Measurements from ENCODE around the gene MMP17.

MMP17 gene

DNA sequence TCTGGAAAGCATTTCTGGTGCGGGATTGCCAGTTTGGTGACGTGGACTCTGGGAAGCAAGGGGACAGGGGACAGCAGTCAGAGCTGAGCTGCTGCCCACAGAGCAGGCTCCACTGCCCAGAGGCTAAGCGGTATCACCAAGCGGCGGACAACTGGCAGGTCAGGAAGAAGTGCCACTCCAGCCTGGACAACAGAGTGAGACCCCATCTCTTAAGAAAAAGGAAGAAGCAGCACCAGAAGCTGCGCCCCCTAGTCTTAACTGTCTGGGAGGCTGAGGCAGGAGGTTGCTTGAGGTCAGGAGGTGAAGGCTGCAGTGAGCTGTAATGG, 31.8 kb upstream of the MMP17 start:
- DNase-seq, result no peak
- Histone ChIP-seq H3K4me3 (no peak overlapping the region), H3K36me3 (peaks cover 40 to 97% (median 73%) of the 10 kb centered on the region in 3 donors), H3K27me3 (no peaks in the 10 kb centered on the region), H3K9me3 (no peaks in the 10 kb centered on the region), H3K4me1 (no peaks in the 10 kb centered on the region), H3K27ac (no peak overlapping the region)
- intact Hi-C loops (cut with DNase I; ENCODE audit: low total_unique reads), result no loop called here
- TF ChIP-seq, protein P1, sequence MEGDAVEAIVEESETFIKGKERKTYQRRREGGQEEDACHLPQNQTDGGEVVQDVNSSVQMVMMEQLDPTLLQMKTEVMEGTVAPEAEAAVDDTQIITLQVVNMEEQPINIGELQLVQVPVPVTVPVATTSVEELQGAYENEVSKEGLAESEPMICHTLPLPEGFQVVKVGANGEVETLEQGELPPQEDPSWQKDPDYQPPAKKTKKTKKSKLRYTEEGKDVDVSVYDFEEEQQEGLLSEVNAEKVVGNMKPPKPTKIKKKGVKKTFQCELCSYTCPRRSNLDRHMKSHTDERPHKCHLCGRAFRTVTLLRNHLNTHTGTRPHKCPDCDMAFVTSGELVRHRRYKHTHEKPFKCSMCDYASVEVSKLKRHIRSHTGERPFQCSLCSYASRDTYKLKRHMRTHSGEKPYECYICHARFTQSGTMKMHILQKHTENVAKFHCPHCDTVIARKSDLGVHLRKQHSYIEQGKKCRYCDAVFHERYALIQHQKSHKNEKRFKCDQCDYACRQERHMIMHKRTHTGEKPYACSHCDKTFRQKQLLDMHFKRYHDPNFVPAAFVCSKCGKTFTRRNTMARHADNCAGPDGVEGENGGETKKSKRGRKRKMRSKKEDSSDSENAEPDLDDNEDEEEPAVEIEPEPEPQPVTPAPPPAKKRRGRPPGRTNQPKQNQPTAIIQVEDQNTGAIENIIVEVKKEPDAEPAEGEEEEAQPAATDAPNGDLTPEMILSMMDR (IDR thresholded peaks at IDR 0.05), result no peak

DNA sequence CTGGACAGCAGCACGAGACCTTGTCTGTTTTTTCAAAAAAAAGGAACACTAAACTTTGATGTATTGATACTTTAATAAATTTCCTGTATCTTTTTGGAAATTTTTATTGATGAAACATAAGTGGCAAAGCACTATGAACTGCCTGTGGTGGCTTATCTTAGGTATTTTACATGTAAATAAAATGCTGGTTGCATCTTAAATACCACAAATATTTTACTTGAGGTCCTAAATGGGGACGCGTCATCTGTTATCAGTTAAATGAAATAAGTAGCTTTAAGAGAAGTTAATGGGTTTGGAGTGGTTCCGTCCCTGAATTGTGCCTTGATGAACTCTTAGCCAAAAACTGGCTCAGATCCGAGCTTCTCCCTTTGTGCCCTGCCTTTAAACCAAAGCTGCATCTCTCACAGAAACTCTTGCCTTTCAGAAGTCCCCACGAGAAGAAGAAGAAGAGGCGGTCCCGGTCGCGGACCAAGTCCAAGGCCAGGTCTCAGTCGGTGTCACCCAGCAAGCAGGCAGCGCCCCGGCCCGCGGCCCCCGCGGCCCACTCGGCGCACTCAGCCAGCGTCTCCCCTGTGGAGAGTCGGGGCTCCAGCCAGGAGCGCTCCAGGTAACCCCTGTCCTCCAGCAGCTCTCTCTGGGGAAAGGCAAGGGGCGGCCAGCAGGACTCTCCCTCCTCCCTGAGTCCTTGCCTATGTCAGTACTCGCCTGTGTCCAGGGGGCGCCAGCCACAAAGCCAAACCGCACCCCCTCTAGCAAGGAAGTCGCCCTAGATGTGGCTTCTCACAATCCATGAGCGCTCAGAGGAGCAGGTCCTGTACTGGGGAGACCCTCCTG, 31.2 kb upstream of the MMP17 start:
- intact Hi-C loops (cut with DNase I; ENCODE audit: low total_unique reads), result no loop called here
- H3K4me1 ChIP-seq, result no peaks in the 10 kb centered on the region
- TF ChIP-seq, protein P1 (IDR thresholded peaks at IDR 0.05), result no peak
- H3K27me3 ChIP-seq, result no peaks in the 10 kb centered on the region
- DNase-seq, result no peak
- H3K36me3 ChIP-seq, result peaks cover 44 to 95% (median 72%) of the 10 kb centered on the region in 3 donors
- H3K4me3 ChIP-seq, result no peak overlapping the region
- H3K9me3 ChIP-seq, result no peaks in the 10 kb centered on the region
- no peak overlapping the region for H3K27ac ChIP-seq

DNA sequence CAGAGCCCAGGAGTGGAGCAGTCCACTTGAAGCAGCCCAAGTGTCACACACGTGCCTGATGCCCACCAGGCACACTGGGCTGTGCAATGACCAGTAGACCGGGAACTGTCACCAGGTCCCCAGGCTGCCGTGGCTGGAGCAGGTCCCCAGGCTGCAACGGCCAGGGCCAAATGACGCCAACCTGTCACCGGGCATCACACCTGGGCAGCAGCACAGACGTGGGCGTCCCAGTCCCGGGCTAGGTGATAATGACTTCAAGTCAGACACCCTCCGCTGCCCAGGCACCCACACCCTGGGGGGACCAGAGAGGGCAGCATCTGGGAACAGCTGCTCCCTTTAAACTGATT, 30.6 kb upstream of the MMP17 start:
- Histone ChIP-seq H3K9me3 (no peaks in the 10 kb centered on the region), H3K36me3 (peaks cover 50 to 95% (median 75%) of the 10 kb centered on the region in 3 donors), H3K27me3 (no peaks in the 10 kb centered on the region), H3K27ac (no peak overlapping the region), H3K4me3 (no peak overlapping the region), H3K4me1 (no peaks in the 10 kb centered on the region)
- intact Hi-C loops (cut with DNase I; ENCODE audit: low total_unique reads), result no loop called here
- no peak for DNase-seq
- TF ChIP-seq, protein P1 (IDR thresholded peaks at IDR 0.05), result no peak

DNA sequence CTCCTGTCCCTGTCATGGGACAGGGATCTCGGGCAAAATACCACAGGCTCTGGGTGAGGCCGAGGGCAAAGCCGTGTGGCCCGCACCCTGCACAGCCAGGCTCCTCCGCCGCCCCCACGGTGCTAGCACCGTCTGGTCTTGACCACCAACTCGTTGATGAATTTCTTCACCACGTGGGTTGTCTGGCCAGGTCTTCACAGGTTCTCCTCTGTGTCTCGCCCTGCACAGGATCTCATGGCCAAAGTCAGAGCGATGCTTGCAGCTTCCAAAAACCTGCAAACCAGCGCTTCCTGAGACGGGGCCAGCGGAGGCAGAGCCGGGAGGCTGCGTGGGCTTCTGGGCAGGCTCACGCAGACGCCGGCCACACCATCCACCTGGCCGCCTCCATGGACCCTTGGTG, 29.0 kb upstream of the MMP17 start:
- Histone ChIP-seq H3K4me1 (peaks cover 0 to 4% (median 0%) of the 10 kb centered on the region in 4 donors), H3K27me3 (no peaks in the 10 kb centered on the region), H3K36me3 (peaks cover 45 to 83% (median 65%) of the 10 kb centered on the region in 3 donors), H3K4me3 (no peak overlapping the region), H3K9me3 (no peaks in the 10 kb centered on the region), H3K27ac (no peak overlapping the region)
- no peak for DNase-seq
- TF ChIP-seq, protein P1 (IDR thresholded peaks at IDR 0.05), result no peak
- intact Hi-C loops (cut with DNase I; ENCODE audit: low total_unique reads), result no loop called here

DNA sequence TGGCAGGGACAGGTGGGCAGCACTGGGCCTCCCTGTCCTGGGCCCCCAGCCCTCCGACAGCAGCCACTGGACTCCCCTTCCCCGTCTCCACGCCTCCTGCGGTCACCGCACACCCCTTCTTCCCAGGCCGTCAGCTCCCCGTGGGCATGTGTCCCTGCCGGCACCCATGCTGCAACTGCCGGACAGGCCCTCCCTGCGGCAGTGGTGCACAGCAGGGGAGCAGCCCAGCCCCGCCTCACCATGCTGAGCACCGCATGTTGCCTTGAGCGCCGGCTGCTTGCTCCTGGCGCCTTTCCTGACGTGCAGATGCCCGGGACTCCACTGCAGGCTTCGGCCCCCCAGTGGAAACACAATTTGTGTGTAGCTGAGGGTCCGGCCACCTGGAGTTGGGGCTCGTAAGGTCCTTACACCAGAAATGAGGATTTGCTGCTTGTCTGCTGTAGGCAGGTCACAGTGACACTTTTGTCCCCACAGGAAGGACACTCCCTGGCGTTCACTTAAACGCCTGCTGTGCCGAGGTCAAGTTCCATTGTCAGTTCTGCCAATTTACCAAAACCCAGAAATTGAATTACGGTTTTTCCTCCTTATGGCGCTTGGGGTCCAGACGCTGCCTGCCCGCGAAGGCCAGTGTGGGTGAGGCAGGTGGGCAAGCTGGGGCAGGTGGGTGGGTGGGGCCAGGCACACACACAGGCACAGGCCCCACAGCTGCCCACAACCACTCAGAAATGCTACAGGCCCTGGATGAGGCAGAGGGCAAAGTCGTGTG, 28.2 kb upstream of the MMP17 start:
- Histone ChIP-seq H3K9me3 (no peaks in the 10 kb centered on the region), H3K36me3 (peaks cover 45 to 75% (median 59%) of the 10 kb centered on the region in 3 donors), H3K4me1 (peaks cover 0 to 5% (median 0%) of the 10 kb centered on the region in 4 donors), H3K27ac (no peak overlapping the region), H3K27me3 (no peaks in the 10 kb centered on the region), H3K4me3 (no peak overlapping the region)
- TF ChIP-seq, protein P1 (IDR thresholded peaks at IDR 0.05), result no peak
- intact Hi-C loops (cut with DNase I; ENCODE audit: low total_unique reads), result no loop called here
- DNase-seq, result no peak
